Loucy (cell line): ENCODE data around the gene SETD2.

ENCODE experiments used
- EZH2phosphoT487 ChIP-seq: fragments of 200-600 bp; IDR thresholded peaks from 2 replicates; pipeline ENCODE4 v1.6.1; 2018; ENCODE audit warnings: antibody characterized with exemption, mild to moderate bottlenecking, moderate library complexity, borderline replicate concordance
- TF ChIP-seq, protein P1 (sequence below): fragments of 200-600 bp; sonication (generic); conservative IDR thresholded peaks from 2 replicates; pipeline ENCODE4 v1.5.1; 2014; ENCODE audit warnings: mild to moderate bottlenecking, antibody characterized with exemption, low read length

DNA sequence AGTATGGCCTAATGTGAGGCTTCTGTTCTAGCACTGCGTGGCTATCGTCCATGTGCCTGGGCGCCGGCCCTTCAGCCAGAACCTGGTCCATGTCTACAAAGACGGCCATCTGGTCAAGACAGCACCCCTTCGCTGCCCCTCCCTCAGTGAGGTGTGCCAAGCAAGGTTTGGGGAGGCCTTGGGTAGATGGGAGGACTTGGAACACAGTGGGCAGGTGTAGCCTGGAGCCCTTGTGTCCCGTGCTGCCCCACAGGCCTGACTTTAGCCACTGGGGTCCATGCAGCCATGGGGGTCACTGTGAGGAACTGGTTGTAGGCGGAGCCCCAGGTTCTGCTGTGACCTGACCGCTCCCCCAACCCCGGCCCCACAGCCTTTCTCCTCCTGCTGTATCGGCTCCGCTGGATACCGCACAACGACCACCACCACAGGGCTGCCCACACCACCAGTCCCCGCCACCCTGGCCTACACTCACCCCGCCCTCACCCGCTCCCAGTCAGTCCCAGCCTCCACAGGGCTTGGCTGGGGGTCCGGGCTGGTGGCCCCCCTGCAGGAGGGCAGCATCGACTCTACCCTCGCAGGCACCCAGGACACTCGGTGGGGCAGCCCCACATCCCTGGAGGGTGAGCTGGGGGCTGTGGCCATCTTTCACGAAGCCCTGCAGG, 167.9 kb downstream of the SETD2 start:
- TF ChIP-seq, protein P1, sequence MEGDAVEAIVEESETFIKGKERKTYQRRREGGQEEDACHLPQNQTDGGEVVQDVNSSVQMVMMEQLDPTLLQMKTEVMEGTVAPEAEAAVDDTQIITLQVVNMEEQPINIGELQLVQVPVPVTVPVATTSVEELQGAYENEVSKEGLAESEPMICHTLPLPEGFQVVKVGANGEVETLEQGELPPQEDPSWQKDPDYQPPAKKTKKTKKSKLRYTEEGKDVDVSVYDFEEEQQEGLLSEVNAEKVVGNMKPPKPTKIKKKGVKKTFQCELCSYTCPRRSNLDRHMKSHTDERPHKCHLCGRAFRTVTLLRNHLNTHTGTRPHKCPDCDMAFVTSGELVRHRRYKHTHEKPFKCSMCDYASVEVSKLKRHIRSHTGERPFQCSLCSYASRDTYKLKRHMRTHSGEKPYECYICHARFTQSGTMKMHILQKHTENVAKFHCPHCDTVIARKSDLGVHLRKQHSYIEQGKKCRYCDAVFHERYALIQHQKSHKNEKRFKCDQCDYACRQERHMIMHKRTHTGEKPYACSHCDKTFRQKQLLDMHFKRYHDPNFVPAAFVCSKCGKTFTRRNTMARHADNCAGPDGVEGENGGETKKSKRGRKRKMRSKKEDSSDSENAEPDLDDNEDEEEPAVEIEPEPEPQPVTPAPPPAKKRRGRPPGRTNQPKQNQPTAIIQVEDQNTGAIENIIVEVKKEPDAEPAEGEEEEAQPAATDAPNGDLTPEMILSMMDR = no peak
- no peak for TF ChIP-seq EZH2phosphoT487
